K562 (cell line): ENCODE measurements around the gene PPEF2. TPM values are rescaled to one million over a fixed set of nuclear protein-coding genes. Genes with fewer than 3 reads are reported as not detected.

Experiments
- ATAC-seq: fragments of 200-7000 bp; cut with Tn5 transposase; 3 replicates; pipeline ENCODE4 v1.9.1; 2020; ENCODE audit warnings: moderate library complexity
- BruUV-seq: library from RNA; stranded (reverse); fragments of 400-500 nt; replicated peaks from 2 replicates; lab custom pipeline; 2021; lab: Mats Ljungman, UMichigan
- CTCF ChIA-PET: fragments of 300-600 bp; formaldehyde crosslinking; extraction: SDS; loops from one replicate; lab custom pipeline; 2021; ENCODE audit warnings: low intra/inter-chr PET ratio; lab: Yijun Ruan, JAX
- POLR2A ChIA-PET: fragments of 300-600, 350-650 bp; sonication (Branson Sonifier 250); formaldehyde crosslinking; extraction: SDS; loops from one replicate; lab custom pipeline; 2021; ENCODE audit warnings: antibody characterized with exemption, inconsistent platforms; lab: Yijun Ruan, JAX
- DNase-seq, 4 experiments: peaks; one replicate each; pipeline versions ENCODE4 v3.0.0 to v3.0.0-alpha.2; 2011 to 2018; ENCODE audit warnings: low spot score in 3 of 4, mixed read lengths in 3 of 4; ENCODE audit errors: extremely low read depth in 1 of 4
- FAIRE-seq: peaks from 2 replicates; lab custom pipeline; 2011; peaks lifted over from hg19 to GRCh38; lab: Jason Lieb, UNC
- H2AFZ ChIP-seq: 2 replicates; pipeline ENCODE4 v1.6.0; 2011; ENCODE audit warnings: low read depth, low read length, control low read depth, inconsistent platforms
- H3K27ac ChIP-seq: fragments of 200-600 bp; 3 replicates; pipeline ENCODE4 v1.8.0; 2011; ENCODE audit warnings: low read depth, mild to moderate bottlenecking, control low read depth, inconsistent platforms, low read length, moderate library complexity, mixed read lengths; ENCODE audit errors: extremely low read depth
- H3K27me3 ChIP-seq, 2 experiments: fragments of 300-600 bp in 1 of 2; 2 replicates in 1 of 2; 3 replicates in 1 of 2; pipeline versions ENCODE4 v1.6.0 to v1.8.0; 2011; ENCODE audit warnings: inconsistent platforms in 2 of 2, low read length in 2 of 2, mild to moderate bottlenecking in 1 of 2, mixed read lengths in 1 of 2, moderate library complexity in 1 of 2; ENCODE audit not compliant: control insufficient read depth in 2 of 2, insufficient read depth in 2 of 2
- H3K36me3 ChIP-seq: fragments of 300-600 bp; 3 replicates; pipeline ENCODE4 v1.8.0; 2011; ENCODE audit warnings: mild to moderate bottlenecking, low read length, inconsistent platforms; ENCODE audit not compliant: control insufficient read depth, insufficient read depth
- H3K4me1 ChIP-seq, 2 experiments: fragments of 200-600 bp in 1 of 2; replicated peaks in 1 of 2; 2 replicates in 1 of 2; 3 replicates in 1 of 2; pipeline versions ENCODE4 v1.5.1 to v1.8.0; 2011; ENCODE audit warnings: inconsistent platforms in 2 of 2, low read length in 2 of 2, mild to moderate bottlenecking in 1 of 2, mixed read lengths in 1 of 2, moderate library complexity in 1 of 2; ENCODE audit not compliant: control insufficient read depth in 2 of 2, insufficient read depth in 2 of 2
- H3K4me2 ChIP-seq: 2 replicates; pipeline ENCODE4 v1.6.1; 2011; ENCODE audit warnings: low read length, control low read depth, inconsistent platforms, mixed read lengths; ENCODE audit not compliant: insufficient read depth
- H3K4me3 ChIP-seq: fragments of 200-600 bp; sonication (generic), shearing (Covaris generic); 2 replicates; pipeline ENCODE4 v1.5.1; 2016; ENCODE audit warnings: control low read depth, inconsistent platforms
- H3K79me2 ChIP-seq: fragments of 200-600 bp; 3 replicates; pipeline ENCODE4 v1.8.0; 2011; ENCODE audit warnings: low read length, inconsistent platforms; ENCODE audit not compliant: control insufficient read depth, insufficient read depth
- H3K9ac ChIP-seq, 2 experiments: 2 replicates each; pipeline versions ENCODE4 v1.6.0 to v1.6.1; 2011; ENCODE audit warnings: low read depth in 2 of 2, low read length in 2 of 2, control low read depth in 1 of 2, inconsistent platforms in 1 of 2, mild to moderate bottlenecking in 1 of 2, mixed read lengths in 1 of 2; ENCODE audit not compliant: insufficient read depth in 1 of 2
- H3K9me1 ChIP-seq: one replicate; pipeline ENCODE4 v1.6.0; 2011; ENCODE audit warnings: inconsistent platforms, mild to moderate bottlenecking, low read length, moderate library complexity; ENCODE audit not compliant: control insufficient read depth, insufficient read depth
- H3K9me3 ChIP-seq: replicated peaks from 2 replicates; pipeline ENCODE4 v1.5.1; 2011; ENCODE audit warnings: low read depth, low read length, inconsistent platforms; ENCODE audit not compliant: control insufficient read depth, insufficient read depth
- H4K20me1 ChIP-seq: replicated peaks from 2 replicates; pipeline ENCODE4 v1.6.1; 2011; ENCODE audit warnings: low read length, inconsistent platforms, mixed read lengths; ENCODE audit not compliant: control insufficient read depth, insufficient read depth
- ATF7 ChIP-seq: fragments of 450-650 bp; IDR thresholded peaks from 2 replicates; pipeline ENCODE4 v1.7.1; 2014; ENCODE audit warnings: mild to moderate bottlenecking, moderate library complexity
- L3MBTL2 ChIP-seq: fragments of 450-650 bp; IDR thresholded peaks from 2 replicates; pipeline ENCODE4 v1.6.1; 2016; ENCODE audit warnings: mild to moderate bottlenecking, moderate library complexity
- MEF2D ChIP-seq: conservative IDR thresholded peaks from 2 replicates; pipeline ENCODE4 v1.6.1; 2016; ENCODE audit warnings: low read depth, missing genetic modification characterization, missing compliant biosample characterization
- MEIS2 ChIP-seq: fragments of 450-650 bp; IDR thresholded peaks from 2 replicates; pipeline ENCODE4 v1.6.1; 2014; ENCODE audit warnings: mild to moderate bottlenecking; ENCODE audit not compliant: partially characterized antibody
- MYC ChIP-seq, 2 experiments: fragments of 250-450 bp in 1 of 2; sonication (Bioruptor Pico) in 1 of 2; IDR thresholded peaks; 2 replicates each; pipeline versions ENCODE4 v1.5.1 to v1.6.1; 2012 to 2021; ENCODE audit warnings: low read depth in 2 of 2, borderline replicate concordance in 1 of 2, improper control_type of control experiment in 1 of 2, low read length in 1 of 2, mild to moderate bottlenecking in 1 of 2, moderate library complexity in 1 of 2
- SRF ChIP-seq, 2 experiments: fragments of 250-450, 450-650 bp in 1 of 2; sonication (Bioruptor Pico) in 1 of 2; sonication (generic) in 1 of 2; formaldehyde crosslinking; IDR thresholded peaks; 2 replicates each; pipeline versions ENCODE4 v1.5.0 to v1.5.1; 2020 to 2022; ENCODE audit warnings: mild to moderate bottlenecking in 1 of 2, missing genetic modification reagents in 1 of 2
- ZNF766 ChIP-seq: fragments of 200-800 bp; sonication (Bioruptor generic); conservative IDR thresholded peaks from 2 replicates; pipeline ENCODE4 v1.6.1; 2016; ENCODE audit warnings: missing genetic modification characterization, missing compliant biosample characterization
- WGBS: fragments of 100-300 bp; shearing (Covaris generic); methylation state at CpG from one replicate; pipeline ENCODE4 v1.1.6; 2016; ENCODE audit warnings: low coverage, mixed read lengths; ENCODE audit not compliant: insufficient coverage; ENCODE audit errors: missing lambda C conversion rate; 5-methylcytosine and 5-hydroxymethylcytosine counted together
- in situ Hi-C: fragments of 300-500 bp; cut with MboI; formaldehyde crosslinking; loops from 4 replicates; pipeline ENCODE4 v1.15.0; 2018; ENCODE audit warnings: inconsistent platforms, mixed read lengths
- intact Hi-C: fragments of 100-400 bp; cut with micrococcal nuclease; formaldehyde crosslinking; loops from 2 replicates; pipeline ENCODE4 v1.14.2; 2022
- polyA plus RNA-seq, 8 experiments: library from polyadenylated mRNA; depleted of rRNA in 4 of 8; stranded (reverse) in 5 of 8; unstranded in 3 of 8; fragments of >200 nt; fragmentation: Nextera tagmentation in 2 of 8; fragmentation: Illumina TruSeq in 1 of 8; extraction: Ambion mirVana in 2 of 8; extraction: Trizol in 1 of 8; gene quantifications; 2 replicates each; pipeline versions ENCODE4 v1.2.1 to v1.2.3, GENCODE V29; 2011 to 2014; ENCODE audit warnings: inconsistent platforms in 1 of 8, missing spikeins in 1 of 8
- total RNA-seq, 7 experiments: library from RNA; depleted of rRNA in 6 of 7; stranded (reverse); fragments of >200 nt in 6 of 7; fragmentation: Illumina TruSeq in 2 of 7; extraction: Trizol in 2 of 7; gene quantifications; 2 replicates each; pipeline versions ENCODE4 v1.2.1 to v1.2.3, GENCODE V29; 2011 to 2021; ENCODE audit warnings: low replicate concordance in 1 of 7
- TF ChIP-seq, protein P1 (sequence below): sonication (generic); IDR thresholded peaks from 2 replicates; pipeline ENCODE4 v1.6.1; 2016

The PPEF2 gene
- total and polyA plus RNA-seq, 9 of the 15 experiments (the other 6 are each of a cell fraction or from before 2014, with no cell fraction given), result not detected

- FAIRE-seq, result no peak
- POLR2A ChIA-PET, result interaction anchor here (0.9 kb wide), 1 partner anchor 14 kb away, joined by 5 read pairs; no protein-coding TSS in a partner anchor
- intact Hi-C loops (no loop called here), in situ Hi-C loops (no loop called here)
- Histone ChIP-seq H2AFZ (no peak overlapping the region), H3K4me3 (no peak overlapping the region), H3K9me3 (no peaks in the 10 kb centered on the region), H3K9ac (no peak overlapping the region; a peak in 1 of 4 replicates), H3K27ac (no peak overlapping the region), H3K27me3 (peaks cover 2 to 7% of the 10 kb centered on the region in 2 experiments; a peak in 2 of 5 replicates), H3K4me1 (no peaks in the 10 kb centered on the region), H4K20me1 (no peaks in the 10 kb centered on the region), H3K36me3 (no peaks in the 10 kb centered on the region), H3K79me2 (no peaks in the 10 kb centered on the region), H3K4me2 (no peak overlapping the region), H3K9me1 (no peaks in the 10 kb centered on the region)
- CTCF ChIA-PET, result no interaction called here
- WGBS, result 3% methylated on average over 5 of the region's 5 CpGs
- no peak for ATAC-seq
- TF ChIP-seq ZNF766 (CRISPR knock-in tag) (0 out of 2 replicates have a peak, but pooled peaks have one; percentile 54), MEIS2 (peak; percentile 45), MYC (IDR thresholded peaks at IDR 0.05; ENCODE audit: low read depth, low read length) (no peak), MYC (CRISPR knock-in tag; IDR thresholded peaks at IDR 0.05; ENCODE audit: borderline replicate concordance, low read depth) (no peak), MEF2D (tag) (no peak), SRF (CRISPR knock-in tag; IDR thresholded peaks at IDR 0.05) (peak in 1 of 2 experiments; percentile 41; a peak in 1 of 4 replicates), ATF7 (peak; percentile 44; the same call in 1 of the 2 replicates), L3MBTL2 (0 out of 2 replicates have a peak, but pooled peaks have one; percentile 32)
- TF ChIP-seq, protein P1, sequence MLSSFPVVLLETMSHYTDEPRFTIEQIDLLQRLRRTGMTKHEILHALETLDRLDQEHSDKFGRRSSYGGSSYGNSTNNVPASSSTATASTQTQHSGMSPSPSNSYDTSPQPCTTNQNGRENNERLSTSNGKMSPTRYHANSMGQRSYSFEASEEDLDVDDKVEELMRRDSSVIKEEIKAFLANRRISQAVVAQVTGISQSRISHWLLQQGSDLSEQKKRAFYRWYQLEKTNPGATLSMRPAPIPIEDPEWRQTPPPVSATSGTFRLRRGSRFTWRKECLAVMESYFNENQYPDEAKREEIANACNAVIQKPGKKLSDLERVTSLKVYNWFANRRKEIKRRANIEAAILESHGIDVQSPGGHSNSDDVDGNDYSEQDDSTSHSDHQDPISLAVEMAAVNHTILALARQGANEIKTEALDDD, result peak; percentile 87
- no TSS peak for BruUV-seq
- DNase-seq, result no peak
Measured at GRCh38 chr4:75904076-75904475, 1.8 kb upstream of the PPEF2 start.
